NCI-H1930 (cell line): Measurements from ENCODE around the gene SLC37A1.
A peak's percentile ranks its signal among the peaks of the same experiment; 100 is the strongest.

Experiments
- DNase-seq, 2 experiments: peaks; one replicate each; lab custom pipeline; 2025; lab: John Stamatoyannopoulos, UW

SLC37A1 gene

DNA sequence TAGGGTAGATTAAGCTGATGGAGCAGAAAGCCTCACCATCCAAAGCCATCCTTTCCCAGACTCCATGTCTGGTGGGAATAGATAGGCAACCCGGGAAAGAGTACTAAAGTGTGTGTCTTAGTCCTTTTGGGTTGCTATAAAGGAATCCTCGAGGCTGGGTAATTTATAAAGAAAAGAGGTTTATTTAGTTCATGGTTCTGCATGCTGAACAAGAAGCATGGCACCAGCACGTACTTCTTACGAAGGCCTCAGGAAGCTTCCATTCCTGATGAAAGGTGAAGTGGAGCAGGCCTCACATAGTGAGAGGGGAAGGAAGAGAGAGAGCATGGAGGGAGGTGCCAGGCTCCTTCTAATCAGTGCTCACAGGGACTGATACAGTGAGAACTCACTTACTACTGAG is 6.2 kb upstream of the SLC37A1 start:
- no peak for DNase-seq

DNA sequence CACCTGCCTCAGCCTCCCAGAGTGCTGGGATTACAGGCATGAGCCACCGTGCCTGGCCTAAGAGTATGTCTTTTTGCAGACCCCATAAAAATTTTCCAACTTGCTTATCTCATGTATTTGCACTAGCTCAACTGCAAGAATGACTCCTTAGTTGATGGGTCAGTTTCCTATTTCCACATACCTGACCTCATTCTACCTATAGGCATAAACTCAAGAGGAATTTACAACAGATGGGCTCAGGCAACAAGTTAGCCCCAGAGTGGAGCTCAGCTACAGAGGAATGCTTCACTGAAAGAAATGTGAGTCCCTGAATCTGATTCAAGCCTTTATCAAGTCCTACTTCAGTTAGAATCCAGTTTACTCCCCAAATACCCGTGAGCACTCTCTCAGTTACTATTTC is 5.3 kb upstream of the SLC37A1 start:
- no peak for DNase-seq

DNA sequence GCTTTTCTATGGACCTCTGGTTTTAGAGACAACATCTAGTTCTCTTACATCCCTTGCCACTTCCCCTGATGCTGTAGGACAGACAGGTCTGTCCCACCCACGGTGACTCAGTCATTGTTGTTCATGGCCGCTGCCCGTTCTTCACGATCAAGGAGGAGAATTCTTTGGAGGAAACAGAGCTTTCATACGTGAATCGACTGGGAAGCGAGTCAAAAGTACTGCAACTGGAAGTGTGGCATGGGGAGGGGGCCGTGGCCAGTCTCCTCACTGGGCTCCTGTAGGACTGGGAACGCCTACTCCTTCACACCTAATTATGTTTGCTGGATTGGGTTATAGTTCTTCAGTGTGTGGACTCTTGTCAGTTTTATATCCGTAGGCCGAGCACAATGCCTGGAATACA is 4.4 kb upstream of the SLC37A1 start:
- no peak for DNase-seq

DNA sequence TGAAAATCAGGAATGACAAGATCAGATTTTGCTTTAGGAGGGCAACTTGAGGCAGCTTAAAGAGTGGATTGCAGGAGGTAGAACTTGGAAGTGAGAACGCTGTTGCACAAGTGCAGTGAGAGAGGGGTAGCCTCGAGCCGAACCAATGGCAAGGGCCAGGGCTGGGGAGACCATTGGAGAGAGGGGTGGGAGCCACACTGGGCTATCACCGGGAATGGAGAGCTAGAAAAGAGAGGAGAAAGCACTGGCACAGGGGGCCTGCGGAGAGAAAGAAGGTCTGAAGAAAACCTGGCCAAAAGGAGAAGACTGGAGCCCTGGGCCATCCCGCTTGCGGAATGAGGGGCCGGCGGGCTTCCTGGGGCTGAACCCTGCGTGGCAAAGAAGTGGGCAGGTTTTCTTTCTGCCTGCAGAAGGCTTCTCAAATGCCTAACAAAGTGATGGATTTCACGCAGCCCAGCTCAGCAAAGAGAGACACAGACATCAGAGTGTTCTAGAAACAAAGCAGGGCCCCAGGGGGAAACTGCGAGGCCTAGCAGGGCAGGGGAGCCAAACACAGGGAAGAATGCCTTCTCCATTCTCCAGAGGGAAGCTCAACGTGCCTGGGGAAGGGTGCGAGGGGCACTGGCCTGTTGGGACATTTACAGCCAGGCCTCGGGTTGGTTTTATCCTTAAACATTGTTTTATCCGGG is 1.2 kb upstream of the SLC37A1 start:
- no peak for DNase-seq

DNA sequence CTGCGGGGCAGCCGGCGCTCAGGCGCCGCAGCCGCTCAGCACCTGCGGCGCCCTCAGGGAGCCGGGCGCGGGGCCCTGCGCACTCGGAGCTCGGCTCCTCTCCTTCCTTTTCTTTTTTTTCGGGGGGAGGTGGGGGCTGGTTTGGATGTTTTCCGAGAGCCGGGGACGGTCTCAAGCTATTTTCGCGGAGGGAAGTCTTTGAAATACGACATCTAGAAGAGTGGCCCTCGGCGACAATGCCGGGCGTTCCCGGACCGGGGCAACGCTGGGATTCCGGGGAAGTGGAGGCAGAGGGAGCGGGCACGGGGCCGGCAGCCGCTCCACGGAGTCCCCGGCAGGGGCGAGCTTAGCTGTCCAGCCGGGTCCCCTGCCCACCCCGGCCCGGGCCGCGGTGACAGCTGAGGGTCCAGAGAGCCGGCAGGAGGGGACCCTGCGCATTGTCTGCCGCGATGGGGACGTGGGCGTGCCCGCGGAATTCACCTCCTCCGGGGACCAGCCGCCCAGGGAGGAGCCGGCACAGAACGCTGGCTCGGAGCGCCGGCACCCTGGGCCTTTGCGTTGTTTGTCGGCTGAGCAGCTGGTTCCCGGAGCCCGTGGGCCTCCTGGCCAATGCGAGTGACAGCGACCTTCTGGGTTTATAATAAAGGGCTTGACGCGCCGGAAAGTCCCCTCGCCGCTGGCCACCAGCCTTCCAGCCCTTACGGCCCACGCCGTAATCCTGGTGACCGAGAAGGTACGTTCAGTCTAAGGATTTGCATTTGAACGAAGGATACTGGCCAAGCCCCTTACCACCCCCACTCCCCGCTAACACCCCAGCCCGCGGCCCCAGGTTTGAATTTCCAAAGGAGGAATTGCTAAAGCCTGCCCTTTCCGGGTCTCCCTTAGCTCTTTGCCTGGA is 582 bp downstream of the SLC37A1 start:
- DNase-seq = no peak

DNA sequence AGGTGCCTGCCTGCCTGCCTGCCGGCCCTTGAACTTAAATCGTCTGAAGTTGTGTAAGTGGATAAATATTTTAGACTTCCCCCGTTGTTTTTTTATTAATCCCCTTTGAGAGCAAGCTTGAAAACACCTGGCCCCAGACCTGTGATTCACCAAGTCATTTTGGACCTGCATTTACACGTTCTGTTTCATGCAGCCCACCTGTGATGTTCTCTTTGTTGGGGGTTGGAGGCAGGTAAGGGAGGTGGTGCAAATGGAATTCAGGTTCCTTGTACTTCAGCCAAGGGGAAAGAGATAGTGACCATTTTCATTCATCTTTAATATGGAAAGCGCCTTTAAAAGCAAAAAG is 1.2 kb downstream of the SLC37A1 start:
- DNase-seq = no peak

DNA sequence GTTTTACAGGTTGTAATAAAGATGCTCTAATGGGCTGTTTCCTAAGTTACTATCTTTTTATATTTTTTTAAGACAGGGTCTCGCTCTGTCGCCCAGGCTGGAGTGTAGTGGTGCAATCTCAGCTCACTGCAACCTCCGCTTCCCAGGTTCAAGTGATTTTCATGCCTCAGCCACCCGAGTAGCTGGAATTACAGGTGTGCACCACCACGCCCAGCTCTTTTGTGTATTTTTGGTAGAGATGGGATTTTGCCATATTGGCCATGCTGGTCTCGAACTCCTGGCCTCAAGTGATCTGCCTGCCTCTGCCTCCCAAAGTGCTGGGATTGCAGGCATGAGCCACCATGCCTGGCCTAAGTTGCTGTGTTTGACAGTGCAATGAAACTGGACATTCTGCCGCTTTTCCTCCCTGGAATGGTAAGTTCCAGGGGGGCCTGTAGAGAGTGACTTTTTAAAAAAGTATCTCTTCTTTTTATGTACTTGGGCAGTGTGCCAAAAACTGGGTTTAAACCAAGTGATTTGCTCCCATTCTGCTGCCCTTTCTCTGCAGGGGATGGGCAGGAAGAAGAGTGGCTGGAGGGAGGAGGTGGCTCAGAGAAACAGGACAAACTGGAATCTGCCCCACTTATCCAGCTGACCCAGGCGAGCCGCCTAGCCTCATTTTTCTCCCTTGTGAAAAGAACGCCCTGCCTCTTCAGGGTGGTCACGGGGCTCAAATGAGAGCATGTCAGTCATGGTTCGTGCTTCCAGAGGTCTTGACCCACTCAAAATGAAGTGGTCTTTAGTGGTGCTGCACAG is 2.3 kb downstream of the SLC37A1 start:
- DNase-seq = no peak

DNA sequence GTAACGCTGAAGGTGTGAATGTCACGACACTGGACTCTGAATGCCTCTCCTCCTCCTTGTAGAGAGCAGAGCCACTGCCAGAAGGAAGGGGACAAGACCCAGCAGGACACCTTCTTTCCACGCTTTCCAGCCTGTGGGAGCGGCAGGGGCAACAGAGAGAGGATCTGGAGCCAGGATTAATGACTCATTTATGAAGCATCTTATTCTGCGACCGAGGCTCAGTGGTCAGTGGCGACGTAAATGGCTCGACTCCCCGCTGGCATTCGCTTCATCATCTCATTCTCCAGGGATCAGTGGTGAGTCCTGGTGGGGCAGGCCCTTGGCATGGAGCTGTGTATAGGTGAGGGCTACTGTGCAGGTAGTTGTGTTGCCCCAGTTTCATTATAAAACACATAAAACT is 4.6 kb downstream of the SLC37A1 start:
- no peak for DNase-seq

DNA sequence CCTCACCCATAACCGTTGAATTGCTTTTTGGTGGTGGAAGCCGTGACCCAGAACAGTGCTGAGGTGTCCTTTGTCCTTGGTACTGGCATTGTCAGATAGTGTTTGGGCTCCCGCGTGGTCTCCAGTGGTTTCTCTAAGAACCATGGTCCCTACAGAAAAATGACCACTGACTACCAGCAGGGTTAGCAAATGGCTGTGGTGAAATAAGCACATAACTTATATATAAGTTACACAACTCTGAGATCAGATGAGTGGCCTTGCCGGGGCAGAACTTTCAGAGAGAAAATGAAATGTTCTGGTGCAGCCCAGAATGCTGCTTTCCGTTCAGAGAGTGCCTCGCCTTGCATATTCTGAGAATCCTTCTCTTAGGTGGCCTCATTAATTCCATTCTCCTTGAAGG is 5.0 kb downstream of the SLC37A1 start:
- no peak for DNase-seq

DNA sequence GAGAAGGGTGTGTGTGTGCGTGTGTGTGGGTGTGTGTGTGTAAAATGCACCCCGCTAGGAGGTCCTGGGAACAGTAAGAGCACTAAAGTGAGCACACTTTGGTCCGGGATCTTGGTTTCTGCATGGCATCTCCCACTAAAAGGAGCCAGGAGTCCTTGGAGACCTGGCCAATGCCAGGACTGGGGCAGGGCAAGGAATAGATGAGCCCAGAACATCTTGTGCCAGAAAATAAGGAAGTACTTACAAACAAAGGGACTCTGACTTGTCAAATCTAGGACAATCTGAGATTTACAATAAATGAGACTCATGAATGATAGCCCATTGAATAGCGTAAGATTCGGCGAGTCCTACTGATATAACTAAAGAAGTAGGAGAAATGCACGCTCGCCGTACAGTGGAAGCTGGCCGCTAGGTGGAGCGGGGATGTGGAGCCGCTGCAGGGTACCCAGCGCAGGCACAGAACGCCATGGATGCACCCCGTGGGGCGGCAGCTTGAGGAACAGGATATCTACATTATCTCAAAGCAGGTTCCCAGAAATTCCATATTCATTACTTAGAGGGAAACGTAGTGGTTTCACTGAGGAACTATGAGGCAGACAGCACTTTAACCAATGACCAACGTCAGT is 7.1 kb downstream of the SLC37A1 start:
- DNase-seq = no peak

DNA sequence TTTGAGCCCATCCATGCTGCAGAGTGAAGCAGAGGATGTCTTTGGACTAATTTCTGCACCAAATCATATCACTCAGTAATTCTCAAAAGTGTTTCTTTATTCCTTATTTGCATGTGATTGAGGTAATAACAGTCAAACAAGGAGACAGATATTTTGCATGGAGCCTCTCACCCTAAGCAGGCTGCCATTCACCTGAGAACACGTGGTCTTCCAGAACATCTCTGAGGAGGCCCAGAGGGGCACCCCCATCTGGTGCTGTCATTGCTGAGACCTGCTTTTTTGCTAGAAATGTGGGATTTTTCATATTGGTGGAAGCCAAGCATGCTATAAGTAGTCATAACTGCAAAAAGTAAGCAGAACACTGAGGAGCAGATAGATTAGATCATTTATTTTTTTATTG is 7.7 kb downstream of the SLC37A1 start:
- no peak for DNase-seq

DNA sequence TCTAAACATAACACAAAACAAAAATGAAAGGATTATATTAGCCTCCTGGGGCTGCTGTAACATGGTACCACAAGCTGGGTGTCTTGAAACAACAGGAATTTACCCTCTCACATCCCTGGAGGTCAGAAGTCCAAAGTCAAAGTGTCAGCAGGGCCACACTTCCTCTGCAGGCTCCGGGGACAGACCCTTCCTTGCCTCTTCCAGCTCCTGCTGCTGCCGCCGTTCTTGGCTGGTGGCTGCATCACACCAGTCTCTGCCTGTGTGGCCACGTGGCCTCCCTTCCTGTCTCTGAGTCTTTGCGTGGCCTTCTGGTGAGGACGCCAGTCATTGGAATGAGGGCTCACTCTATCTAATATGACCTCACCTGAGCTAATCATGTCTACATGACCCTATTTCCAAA is 8.2 kb downstream of the SLC37A1 start:
- no peak for DNase-seq

DNA sequence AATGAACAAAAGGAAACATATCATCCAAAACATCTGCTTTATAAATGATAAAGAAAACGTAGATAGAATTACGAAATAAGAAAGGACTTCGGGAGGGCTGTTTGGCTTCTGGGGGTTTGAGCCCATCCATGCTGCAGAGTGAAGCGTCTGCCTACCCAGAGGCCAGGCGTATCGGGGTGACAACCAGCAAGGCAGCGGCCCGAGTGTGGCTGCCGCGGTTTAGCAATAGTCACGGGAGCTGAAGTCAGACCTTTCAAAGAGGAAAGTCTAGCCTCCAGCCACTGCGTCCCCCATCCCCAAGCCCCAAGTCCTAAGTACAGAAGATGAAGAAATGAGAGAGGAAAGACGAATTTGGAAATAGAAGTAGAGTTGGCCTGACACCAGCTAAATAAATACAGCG is 8.6 kb downstream of the SLC37A1 start:
- no peak for DNase-seq

DNA sequence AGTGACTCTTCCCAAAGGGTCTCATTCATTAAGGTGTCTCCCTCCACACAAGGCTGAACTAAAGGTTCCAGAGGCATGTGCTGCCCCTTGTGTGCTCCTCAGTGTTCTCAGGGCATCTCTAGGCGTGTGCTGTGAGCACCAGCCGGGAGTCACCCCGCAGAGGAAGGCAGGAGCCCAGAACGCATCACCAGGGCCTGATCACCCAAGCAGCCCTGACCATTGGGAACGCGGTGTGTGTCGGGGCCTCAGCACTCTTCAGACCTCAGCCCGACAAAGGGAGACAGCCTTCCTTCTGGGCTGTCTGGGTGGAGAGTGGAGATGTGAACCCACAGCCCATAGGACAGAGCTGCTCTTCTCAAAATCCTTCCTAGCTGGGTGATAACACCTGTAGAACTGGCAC is 9.1 kb downstream of the SLC37A1 start:
- DNase-seq = no peak

DNA sequence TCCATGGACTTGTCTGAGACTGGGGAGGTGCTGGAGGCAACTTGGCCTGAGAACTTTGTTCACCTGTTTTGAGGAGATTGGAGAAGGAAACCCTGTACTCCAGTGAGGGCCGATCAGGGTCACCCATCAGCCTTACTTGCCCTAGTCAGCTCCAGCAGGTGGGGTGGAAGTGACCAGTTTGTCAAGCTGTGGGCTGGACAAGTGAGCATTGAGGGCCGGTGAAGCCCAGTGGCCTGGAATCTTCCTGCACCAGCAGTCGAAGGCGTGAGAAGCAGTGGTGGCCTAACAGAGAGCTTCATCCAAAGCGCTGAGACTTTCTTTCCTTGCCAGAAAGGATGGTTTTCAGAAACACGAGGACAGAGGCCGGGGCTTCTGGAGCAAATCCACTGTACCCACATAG is 9.6 kb downstream of the SLC37A1 start:
- no peak for DNase-seq

DNA sequence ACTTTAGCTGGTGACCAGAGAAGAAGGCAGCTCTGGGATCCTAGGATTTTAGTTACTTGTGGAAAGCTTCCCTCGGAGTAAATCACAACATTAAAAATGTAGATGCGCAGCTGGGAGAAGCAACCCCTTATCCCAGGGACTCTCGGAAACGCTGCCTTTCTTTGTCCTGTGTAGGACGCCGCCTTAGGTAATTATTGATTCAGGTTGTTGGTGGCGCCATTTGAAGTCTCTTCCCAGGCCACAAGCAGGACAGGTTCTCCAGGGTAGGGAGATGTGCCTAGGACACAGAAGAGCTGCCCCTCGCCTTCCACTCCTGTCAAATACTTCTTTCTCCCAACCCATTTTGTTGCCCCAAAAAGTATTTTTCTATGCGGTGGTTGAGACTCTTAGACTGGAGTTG is 10.3 kb downstream of the SLC37A1 start:
- DNase-seq = peak; percentile 8 to 49

DNA sequence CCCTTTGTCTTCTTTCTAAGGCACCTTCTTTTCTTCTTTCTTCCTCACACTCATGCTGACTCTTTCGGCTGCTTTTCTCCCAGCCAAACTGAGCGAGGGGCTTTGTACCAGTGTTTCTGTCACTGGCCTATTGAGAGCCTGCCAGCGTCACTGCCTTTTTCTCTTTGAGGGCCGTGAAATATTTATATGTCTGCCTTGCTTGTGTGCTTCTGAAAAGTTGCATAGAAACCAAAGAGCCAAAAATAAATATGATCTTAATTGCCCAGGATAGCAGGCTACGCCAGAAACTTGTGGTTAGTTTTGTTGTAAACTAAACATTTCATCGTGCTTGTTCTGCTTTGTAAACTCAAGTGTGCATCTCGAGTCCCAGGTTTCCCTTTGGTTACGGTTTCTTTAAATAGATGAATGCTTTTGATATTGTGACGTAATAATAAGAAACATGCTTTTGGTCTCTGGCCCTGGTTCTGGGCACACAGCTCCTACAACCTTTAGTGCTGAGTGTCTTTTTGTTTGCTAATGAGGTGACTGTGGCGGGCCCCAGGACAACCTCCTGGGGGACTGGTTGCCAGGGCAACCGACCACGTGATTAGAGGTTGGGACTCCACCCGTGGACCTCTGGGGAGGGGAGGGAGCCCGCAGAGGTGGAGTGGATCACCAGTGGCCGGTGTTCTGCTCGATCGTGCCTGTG is 10.8 kb downstream of the SLC37A1 start:
- DNase-seq = peak; percentile 49 to 76

DNA sequence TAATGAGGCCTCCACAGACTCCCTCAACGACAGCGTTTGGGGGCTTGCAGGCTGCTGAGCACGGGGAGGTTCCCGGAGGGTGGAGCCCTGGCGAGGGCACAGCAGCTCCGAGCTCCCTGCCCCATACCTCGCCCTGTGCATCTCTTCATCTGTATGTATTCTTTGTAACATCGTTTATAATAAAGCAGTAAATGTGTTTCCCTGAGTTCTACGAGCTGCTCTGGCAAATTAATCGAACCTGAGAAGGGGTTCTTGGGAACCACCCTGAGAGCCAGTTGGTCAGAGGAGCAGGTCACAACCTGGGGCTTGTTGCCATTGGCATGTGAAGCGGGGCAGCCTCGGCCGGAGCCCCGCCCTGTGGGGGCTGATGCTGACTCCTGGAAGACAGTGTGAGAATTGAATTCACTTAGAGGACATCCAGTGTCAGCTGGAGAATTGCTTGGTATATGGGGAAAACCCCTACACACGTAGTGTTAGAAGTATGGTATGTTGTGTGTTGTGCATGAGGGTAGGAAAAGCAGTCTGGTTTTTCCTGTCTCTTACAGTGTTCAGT is 11.5 kb downstream of the SLC37A1 start:
- DNase-seq = no peak

DNA sequence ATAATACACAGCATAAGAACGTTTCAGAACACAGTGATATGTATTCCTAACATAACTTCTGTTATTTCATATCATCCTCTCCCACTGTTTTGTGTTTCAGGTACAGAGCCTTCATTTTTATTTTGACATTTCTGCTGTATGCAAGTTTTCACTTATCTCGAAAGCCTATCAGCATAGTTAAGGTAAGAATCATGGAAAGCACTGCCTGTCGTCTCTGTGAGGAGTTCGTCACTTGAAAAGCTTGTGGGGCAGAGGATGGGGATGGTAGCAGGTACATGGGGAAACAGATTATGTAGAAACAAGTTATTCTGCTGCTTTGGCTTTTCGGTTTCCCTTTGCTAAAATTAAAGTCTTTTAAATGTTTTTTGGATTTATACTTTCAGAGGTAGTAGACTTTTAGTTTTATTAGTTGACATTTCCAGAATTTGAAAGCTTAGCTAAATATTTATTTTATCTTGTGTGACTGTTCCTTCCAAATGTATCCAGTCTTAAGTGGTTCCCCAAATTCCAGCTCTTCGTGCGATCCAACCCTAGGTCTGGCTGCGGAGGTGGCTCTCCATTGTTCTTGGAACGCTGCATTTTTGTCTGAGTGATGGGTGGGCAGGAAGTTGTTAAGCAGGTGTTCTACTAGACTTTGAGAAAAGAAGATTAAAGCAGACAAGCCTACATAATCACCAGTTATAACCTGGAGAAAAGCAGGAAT is 12.2 kb downstream of the SLC37A1 start:
- DNase-seq = no peak

DNA sequence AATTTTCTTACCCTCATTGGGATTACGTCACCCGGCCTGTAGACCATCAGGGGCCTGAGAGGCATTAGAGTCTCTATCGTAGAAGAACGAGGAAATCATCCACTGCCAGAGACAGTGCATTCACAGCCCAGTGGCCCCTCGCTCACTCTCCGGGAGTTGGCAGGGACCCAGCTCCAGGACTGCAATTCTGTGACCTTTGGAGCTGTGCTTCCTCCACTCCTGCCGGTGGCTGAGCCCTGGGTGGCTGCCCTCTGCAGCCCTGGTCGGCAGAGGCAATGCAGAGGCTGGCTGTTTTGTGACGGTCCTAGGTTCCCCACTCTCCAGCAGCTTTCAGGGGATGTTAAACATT is 12.7 kb downstream of the SLC37A1 start:
- no peak for DNase-seq

DNA sequence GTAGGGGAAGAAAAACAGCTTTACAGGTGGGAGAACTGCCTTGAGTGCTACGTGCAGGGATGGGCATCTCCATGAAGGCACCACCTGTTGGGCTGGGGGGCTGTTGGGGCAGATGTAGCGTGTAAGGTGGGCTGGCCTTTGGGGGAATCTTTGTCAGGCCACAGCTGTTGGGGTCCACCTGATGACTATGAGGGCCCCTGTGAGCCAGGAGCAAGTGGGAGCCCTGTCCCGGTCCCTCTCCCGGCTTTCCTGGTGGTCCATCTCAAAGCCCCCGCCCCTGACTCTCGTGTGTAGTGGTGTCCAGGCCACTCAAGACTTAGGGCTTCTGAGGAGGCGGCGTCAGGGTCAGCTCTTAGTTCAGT is 13.5 kb downstream of the SLC37A1 start:
- no peak for DNase-seq
